GM12878 (cell line): Measurements from ENCODE around the gene AP3B2. TPM values are rescaled to one million over a fixed set of nuclear protein-coding genes. Genes with fewer than 3 reads are reported as not detected.

Experiments used
- ATAC-seq: fragments of 200-7000 bp; cut with Tn5 transposase; 3 replicates; pipeline ENCODE4 v1.9.1; 2020; ENCODE audit warnings: mild to moderate bottlenecking, moderate library complexity
- BruUV-seq: library from RNA; stranded (reverse); fragments of 400-500 nt; replicated peaks from 2 replicates; lab custom pipeline; 2021; lab: Mats Ljungman, UMichigan
- CTCF ChIA-PET: fragments of 300-600 bp; sonication (Branson Sonifier 250); formaldehyde crosslinking; extraction: SDS; loops from one replicate; lab custom pipeline; 2021; ENCODE audit warnings: inconsistent platforms; lab: Yijun Ruan, JAX
- POLR2A ChIA-PET: fragments of 350-600 bp; formaldehyde crosslinking; extraction: SDS; loops from one replicate; lab custom pipeline; 2021; ENCODE audit warnings: inconsistent platforms; lab: Charles Lee
- RAD21 ChIA-PET: fragments of 300-600 bp; sonication (Branson Sonifier 250); formaldehyde crosslinking; loops from one replicate; lab custom pipeline; 2023; ENCODE audit warnings: antibody characterized with exemption; ENCODE audit not compliant: unreplicated experiment; lab: Charles Lee
- SMC1A ChIA-PET: fragments of 300-600 bp; sonication (Branson Sonifier 250); formaldehyde crosslinking; loops from one replicate; lab custom pipeline; 2023; ENCODE audit not compliant: unreplicated experiment, uncharacterized antibody; lab: Charles Lee
- DNase-seq: peaks from one replicate; pipeline ENCODE4 v3.0.0-alpha.2; 2011; ENCODE audit warnings: low read depth, low spot score
- FAIRE-seq: peaks from 3 replicates; lab custom pipeline; 2011; peaks lifted over from hg19 to GRCh38; lab: Jason Lieb, UNC
- H2AFZ ChIP-seq: 2 replicates; pipeline ENCODE4 v1.6.0; 2011; ENCODE audit warnings: low read depth, low read length, control low read depth; ENCODE audit not compliant: control insufficient read depth
- H3K27ac ChIP-seq: 2 replicates; pipeline ENCODE4 v1.5.1; 2011; ENCODE audit warnings: control low read depth; ENCODE audit not compliant: control insufficient read depth, insufficient read depth
- H3K27me3 ChIP-seq, 2 experiments: replicated peaks in 1 of 2; 2 replicates each; pipeline versions ENCODE4 v1.6.0 to v1.6.1; 2011; ENCODE audit warnings: low read length in 1 of 2; ENCODE audit not compliant: control insufficient read depth in 2 of 2, insufficient read depth in 2 of 2
- H3K36me3 ChIP-seq, 2 experiments: 2 replicates each; pipeline ENCODE4 v1.5.1; 2011; ENCODE audit warnings: low read length in 1 of 2; ENCODE audit not compliant: control insufficient read depth in 2 of 2, insufficient read depth in 2 of 2
- H3K4me1 ChIP-seq: 2 replicates; pipeline ENCODE4 v1.6.1; 2011; ENCODE audit warnings: mild to moderate bottlenecking, low read length, moderate library complexity, mixed read lengths; ENCODE audit not compliant: control insufficient read depth, insufficient read depth
- H3K4me2 ChIP-seq: 2 replicates; pipeline ENCODE4 v1.6.0; 2011; ENCODE audit warnings: control low read depth; ENCODE audit not compliant: control insufficient read depth, insufficient read depth
- H3K4me3 ChIP-seq: fragments of 200-600 bp; sonication (generic); 2 replicates; pipeline ENCODE4 v1.5.1; 2016
- H3K79me2 ChIP-seq: 2 replicates; pipeline ENCODE4 v1.6.0; 2011; ENCODE audit warnings: low read length; ENCODE audit not compliant: control insufficient read depth, insufficient read depth
- H3K9ac ChIP-seq: 2 replicates; pipeline ENCODE4 v1.8.0; 2011; ENCODE audit warnings: low read length, control low read depth, mixed read lengths; ENCODE audit not compliant: control insufficient read depth, insufficient read depth
- H3K9me3 ChIP-seq: replicated peaks from 3 replicates; pipeline ENCODE4 v1.5.1; 2011; ENCODE audit warnings: mild to moderate bottlenecking, low read length; ENCODE audit not compliant: control insufficient read depth, insufficient read depth
- H4K20me1 ChIP-seq: 2 replicates; pipeline ENCODE4 v1.6.0; 2011; ENCODE audit not compliant: control insufficient read depth, insufficient read depth
- BRCA1 ChIP-seq: IDR thresholded peaks from 2 replicates; pipeline ENCODE4 v1.6.1; 2011; ENCODE audit warnings: low read depth, low read length, improper control_type of control experiment
- FOS ChIP-seq: IDR thresholded peaks from 3 replicates; pipeline ENCODE4 v1.6.1; 2011; ENCODE audit warnings: borderline replicate concordance; ENCODE audit not compliant: insufficient read length; ENCODE audit errors: extremely low read depth
- IKZF1 ChIP-seq: fragments of 450-650 bp; conservative IDR thresholded peaks from 2 replicates; pipeline ENCODE4 v1.6.1; 2017; ENCODE audit warnings: antibody characterized with exemption, mild to moderate bottlenecking
- SUZ12 ChIP-seq: fragments of 200-600 bp; sonication (generic); IDR thresholded peaks from one replicate; pipeline ENCODE4 v1.6.1; 2018; ENCODE audit warnings: antibody characterized with exemption, mild to moderate bottlenecking; ENCODE audit not compliant: unreplicated experiment
- WGBS: methylation state at CpG from one replicate; pipeline ENCODE4 v1.1.6; 2016; ENCODE audit warnings: low lambda C conversion rate; ENCODE audit not compliant: insufficient replicate concordance, insufficient coverage; ENCODE audit errors: missing lambda C conversion rate; 5-methylcytosine and 5-hydroxymethylcytosine counted together
- in situ Hi-C: fragments of 300-500 bp; cut with MboI; formaldehyde crosslinking; loops from 9 replicates; pipeline ENCODE4 v1.14.3; 2018; ENCODE audit warnings: mixed read lengths
- intact Hi-C: fragments of 100-400 bp; cut with micrococcal nuclease; formaldehyde crosslinking; loops from one replicate; pipeline ENCODE4 v1.14.2; 2022; ENCODE audit not compliant: unreplicated experiment
- polyA plus RNA-seq, 11 experiments: library from polyadenylated mRNA; depleted of rRNA in 4 of 11; unstranded in 6 of 11; stranded (reverse) in 5 of 11; fragments of >200 nt; fragmentation: Nextera tagmentation in 4 of 11; fragmentation: Illumina TruSeq in 1 of 11; extraction: Ambion mirVana in 4 of 11; extraction: Trizol in 1 of 11; gene quantifications; 1 replicate in 1 of 11; 2 replicates in 10 of 11; pipeline versions ENCODE4 v1.2.1 to v1.2.3, GENCODE V29; 2011 to 2016; ENCODE audit warnings: inconsistent platforms in 2 of 11, missing spikeins in 2 of 11, low read depth in 1 of 11
- total RNA-seq, 4 experiments: library from RNA; depleted of rRNA in 3 of 4; stranded (reverse); fragments of >200 nt in 3 of 4; fragmentation: Illumina TruSeq in 1 of 4; extraction: Trizol in 1 of 4; gene quantifications; 2 replicates each; pipeline versions ENCODE4 v1.2.1 to v1.2.3, GENCODE V29; 2013 to 2021
- TF ChIP-seq, protein P1 (sequence below): fragments of 450-650 bp; formaldehyde crosslinking; IDR thresholded peaks from 2 replicates; pipeline ENCODE4 v1.4.0; 2020; ENCODE audit warnings: mild to moderate bottlenecking, moderate library complexity

The AP3B2 gene
- total and polyA plus RNA-seq, 10 of the 15 experiments (the other 5 are each of a cell fraction or from before 2014, with no cell fraction given), result not detected

DNA sequence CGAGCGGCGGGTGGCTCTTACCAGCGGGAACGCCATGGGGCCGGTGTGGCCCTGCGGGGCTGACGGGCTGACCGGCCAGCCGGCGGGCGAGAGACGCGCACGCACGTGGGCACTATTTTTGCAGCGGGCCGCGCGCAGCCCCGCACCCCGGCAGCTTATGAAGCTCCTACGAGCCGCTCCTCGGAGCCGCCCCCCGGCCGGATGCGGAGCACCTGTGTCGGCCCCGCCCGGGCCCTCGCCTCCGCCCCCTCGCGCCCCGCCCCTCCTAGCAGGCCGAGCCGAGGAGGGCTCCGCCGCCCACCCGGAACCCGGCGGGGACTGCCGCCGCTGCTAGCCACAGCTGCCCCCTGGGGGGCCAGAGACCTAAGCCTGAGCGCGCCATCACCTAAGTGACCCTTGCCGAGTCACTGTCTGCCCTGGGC lies 61.8 kb downstream of the AP3B2 start:
- ATAC-seq (peak; percentile 29; the same call in 1 of the 3 replicates), FAIRE-seq (no peak), DNase-seq (no peak)
- H3K27ac ChIP-seq, result no peak overlapping the region
- 2% methylated on average over 19 of the region's 49 CpGs for WGBS
- ChIA-PET CTCF (no interaction called here), RAD21 (no interaction called here), POLR2A (no interaction called here), SMC1A (no interaction called here)
- no peaks in the 10 kb centered on the region for H4K20me1 ChIP-seq
- peaks cover 4% of the 10 kb centered on the region; the same call in 1 of the 2 replicates for H3K4me1 ChIP-seq
- peak overlapping the region; percentile 47; the same call in 1 of the 2 replicates for H3K4me3 ChIP-seq
- no peaks in the 10 kb centered on the region; the same call in 2 of the 3 replicates for H3K9me3 ChIP-seq
- H3K79me2 ChIP-seq, result no peaks in the 10 kb centered on the region
- H3K4me2 ChIP-seq, result peak overlapping the region; percentile 44; the same call in 1 of the 2 replicates
- H3K27me3 ChIP-seq, result peaks cover 0 to 10% of the 10 kb centered on the region in 2 experiments; a peak in 3 of 4 replicates
- H2AFZ ChIP-seq, result peak overlapping the region; percentile 51; the same call in 1 of the 2 replicates
- TF ChIP-seq FOS, result no peak
- TF ChIP-seq, protein P1, sequence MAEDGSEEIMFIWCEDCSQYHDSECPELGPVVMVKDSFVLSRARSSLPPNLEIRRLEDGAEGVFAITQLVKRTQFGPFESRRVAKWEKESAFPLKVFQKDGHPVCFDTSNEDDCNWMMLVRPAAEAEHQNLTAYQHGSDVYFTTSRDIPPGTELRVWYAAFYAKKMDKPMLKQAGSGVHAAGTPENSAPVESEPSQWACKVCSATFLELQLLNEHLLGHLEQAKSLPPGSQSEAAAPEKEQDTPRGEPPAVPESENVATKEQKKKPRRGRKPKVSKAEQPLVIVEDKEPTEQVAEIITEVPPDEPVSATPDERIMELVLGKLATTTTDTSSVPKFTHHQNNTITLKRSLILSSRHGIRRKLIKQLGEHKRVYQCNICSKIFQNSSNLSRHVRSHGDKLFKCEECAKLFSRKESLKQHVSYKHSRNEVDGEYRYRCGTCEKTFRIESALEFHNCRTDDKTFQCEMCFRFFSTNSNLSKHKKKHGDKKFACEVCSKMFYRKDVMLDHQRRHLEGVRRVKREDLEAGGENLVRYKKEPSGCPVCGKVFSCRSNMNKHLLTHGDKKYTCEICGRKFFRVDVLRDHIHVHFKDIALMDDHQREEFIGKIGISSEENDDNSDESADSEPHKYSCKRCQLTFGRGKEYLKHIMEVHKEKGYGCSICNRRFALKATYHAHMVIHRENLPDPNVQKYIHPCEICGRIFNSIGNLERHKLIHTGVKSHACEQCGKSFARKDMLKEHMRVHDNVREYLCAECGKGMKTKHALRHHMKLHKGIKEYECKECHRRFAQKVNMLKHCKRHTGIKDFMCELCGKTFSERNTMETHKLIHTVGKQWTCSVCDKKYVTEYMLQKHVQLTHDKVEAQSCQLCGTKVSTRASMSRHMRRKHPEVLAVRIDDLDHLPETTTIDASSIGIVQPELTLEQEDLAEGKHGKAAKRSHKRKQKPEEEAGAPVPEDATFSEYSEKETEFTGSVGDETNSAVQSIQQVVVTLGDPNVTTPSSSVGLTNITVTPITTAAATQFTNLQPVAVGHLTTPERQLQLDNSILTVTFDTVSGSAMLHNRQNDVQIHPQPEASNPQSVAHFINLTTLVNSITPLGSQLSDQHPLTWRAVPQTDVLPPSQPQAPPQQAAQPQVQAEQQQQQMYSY (CRISPR knock-in tag), result no peak
- no peak for TF ChIP-seq BRCA1
- TF ChIP-seq SUZ12, result peak; percentile 1
- 0 out of 2 replicates have a peak, but pooled peaks have one; percentile 1 for TF ChIP-seq IKZF1
- intact Hi-C loops, result no loop called here
- BruUV-seq, result no TSS peak
- no peak overlapping the region for H3K9ac ChIP-seq
- H3K36me3 ChIP-seq, result no peaks in the 10 kb centered on the region
- in situ Hi-C loops, result no loop called here
